ENCODE measurements around the gene BIRC2.

The BIRC2 gene

DNA sequence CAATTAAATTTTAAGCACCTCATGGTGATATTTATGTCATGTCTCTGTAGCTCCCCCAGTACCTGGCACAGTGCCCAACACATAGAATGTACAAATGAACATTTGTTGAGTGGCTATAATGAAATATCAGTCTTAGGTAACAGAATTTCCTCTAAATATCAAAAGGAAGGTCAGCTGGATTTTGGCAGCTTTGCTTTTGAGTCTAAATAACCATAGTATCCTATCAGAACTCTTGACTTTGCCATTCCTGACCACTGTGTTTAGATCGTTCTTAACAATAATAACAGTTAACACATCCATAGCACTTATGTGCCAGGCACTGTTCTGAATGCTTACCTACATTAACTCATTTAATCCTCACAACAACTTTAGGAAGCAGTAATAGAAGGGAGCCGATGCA is 79.0 kb downstream of the BIRC2 start:
- DNase-seq (ENCODE audit: extremely low spot score, insufficient read length, low read depth) (no peak), FAIRE-seq (no peak)

- no peak for FAIRE-seq
Measured at GRCh38 chr11:102426570-102426969, 79.6 kb downstream of the BIRC2 start.

DNA sequence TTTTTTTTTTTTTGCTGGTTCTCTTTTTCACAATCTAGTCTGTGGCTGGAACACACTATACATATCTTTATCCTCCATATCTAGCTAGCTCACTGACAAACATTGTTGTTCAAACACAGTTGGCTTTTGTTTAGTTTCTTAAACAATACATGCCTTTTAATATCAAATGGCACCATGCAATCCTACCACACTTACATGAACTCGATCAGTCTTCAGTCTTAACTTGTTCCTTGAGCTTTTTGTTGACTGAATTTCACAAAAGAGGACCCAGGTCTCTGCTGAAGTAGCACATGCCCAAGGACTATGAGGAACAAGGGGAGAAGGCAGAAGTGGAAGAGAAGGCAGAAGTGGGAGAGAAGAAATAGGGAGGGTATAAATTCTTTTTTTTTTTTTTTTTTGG is 80.1 kb downstream of the BIRC2 start:
- DNase-seq (ENCODE audit: extremely low spot score, insufficient read length, low read depth) (no peak), FAIRE-seq (no peak)

More at GRCh38 chr11:102426570-102426969, 79.6 kb downstream of the BIRC2 start:
- no peak for DNase-seq (ENCODE audit: extremely low spot score, insufficient read length, low read depth)

Data from GM18507 (cell line).